Breast epithelium (tissue), 3 donors: Measurements from ENCODE around the gene ITPR2.

Experiments
- POLR2A ChIP-seq: fragments of 450-650 bp; IDR thresholded peaks from one replicate; pipeline ENCODE4 v1.6.1; 2016; ENCODE audit warnings: antibody characterized with exemption, mild to moderate bottlenecking, moderate library complexity
- TF ChIP-seq, protein P1 (sequence below), 3 donors: fragments of 450-650 bp; IDR thresholded peaks; one replicate each; pipeline ENCODE4 v1.5.1; 2016 to 2017; ENCODE audit warnings: antibody characterized with exemption in 3 of 3, mild to moderate bottlenecking in 3 of 3, moderate library complexity in 3 of 3

DNA sequence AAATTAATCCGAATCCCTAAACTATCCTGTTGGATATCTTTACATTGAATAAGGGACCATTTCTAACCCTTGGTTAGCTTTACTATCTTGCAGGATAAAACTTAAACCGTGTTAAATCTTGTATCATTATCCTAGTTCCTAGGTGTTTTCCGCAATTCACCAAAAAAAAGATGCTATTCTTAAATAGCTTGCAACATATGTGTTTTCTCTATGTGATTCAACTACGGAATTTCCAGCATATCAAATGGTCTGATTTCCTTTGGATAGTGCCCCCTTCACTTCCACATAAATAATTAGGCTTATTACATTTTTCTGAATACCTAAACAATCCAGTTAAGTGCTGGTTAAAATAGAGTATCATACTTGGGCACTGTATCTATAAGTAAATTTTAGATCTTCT is 130.3 kb downstream of the ITPR2 start:
- TF ChIP-seq, protein P1, sequence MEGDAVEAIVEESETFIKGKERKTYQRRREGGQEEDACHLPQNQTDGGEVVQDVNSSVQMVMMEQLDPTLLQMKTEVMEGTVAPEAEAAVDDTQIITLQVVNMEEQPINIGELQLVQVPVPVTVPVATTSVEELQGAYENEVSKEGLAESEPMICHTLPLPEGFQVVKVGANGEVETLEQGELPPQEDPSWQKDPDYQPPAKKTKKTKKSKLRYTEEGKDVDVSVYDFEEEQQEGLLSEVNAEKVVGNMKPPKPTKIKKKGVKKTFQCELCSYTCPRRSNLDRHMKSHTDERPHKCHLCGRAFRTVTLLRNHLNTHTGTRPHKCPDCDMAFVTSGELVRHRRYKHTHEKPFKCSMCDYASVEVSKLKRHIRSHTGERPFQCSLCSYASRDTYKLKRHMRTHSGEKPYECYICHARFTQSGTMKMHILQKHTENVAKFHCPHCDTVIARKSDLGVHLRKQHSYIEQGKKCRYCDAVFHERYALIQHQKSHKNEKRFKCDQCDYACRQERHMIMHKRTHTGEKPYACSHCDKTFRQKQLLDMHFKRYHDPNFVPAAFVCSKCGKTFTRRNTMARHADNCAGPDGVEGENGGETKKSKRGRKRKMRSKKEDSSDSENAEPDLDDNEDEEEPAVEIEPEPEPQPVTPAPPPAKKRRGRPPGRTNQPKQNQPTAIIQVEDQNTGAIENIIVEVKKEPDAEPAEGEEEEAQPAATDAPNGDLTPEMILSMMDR (IDR thresholded peaks at IDR 0.05): no peak
- TF ChIP-seq POLR2A: no peak
